ENCODE measurements around the gene DOCK9. TPM values are rescaled to one million over a fixed set of nuclear protein-coding genes. Genes with fewer than 3 reads are reported as not detected.

Gene DOCK9
- polyA plus RNA-seq, 1 donor (not counting 4 experiments of a cell fraction or from before 2014, with no cell fraction given) = 110 TPM

DNA sequence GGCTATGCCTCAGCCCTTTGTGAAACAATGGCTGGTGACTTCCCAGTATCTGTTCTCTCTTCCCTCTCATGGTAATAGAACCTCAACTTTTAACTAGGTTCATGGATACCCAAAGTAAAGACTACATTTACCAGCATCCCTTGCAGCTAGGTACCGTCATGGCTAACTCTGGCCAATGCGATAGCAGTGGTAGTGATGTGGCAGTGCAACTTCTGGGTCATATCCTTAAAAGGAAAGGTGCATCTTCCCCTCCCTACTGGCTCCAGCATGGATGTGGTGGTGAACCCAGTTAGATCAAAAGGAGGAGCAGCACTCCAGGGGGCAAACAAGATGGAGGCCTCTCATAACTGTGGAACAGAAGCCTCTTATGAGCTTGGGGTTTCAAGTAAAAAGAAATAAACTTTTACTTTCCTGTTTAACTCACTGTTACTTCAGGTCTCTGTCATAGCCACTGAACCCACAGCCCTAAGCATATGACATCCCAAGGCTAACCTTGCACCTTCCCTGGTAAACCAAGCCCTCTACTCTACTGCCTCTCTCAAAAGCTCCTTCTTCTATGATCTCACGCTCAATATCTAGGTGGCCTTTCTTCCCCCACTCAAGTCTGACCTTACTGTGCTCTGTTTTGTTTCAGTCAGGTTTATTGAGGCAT is 104.4 kb downstream of the DOCK9 start:
- TF ChIP-seq, protein P1, sequence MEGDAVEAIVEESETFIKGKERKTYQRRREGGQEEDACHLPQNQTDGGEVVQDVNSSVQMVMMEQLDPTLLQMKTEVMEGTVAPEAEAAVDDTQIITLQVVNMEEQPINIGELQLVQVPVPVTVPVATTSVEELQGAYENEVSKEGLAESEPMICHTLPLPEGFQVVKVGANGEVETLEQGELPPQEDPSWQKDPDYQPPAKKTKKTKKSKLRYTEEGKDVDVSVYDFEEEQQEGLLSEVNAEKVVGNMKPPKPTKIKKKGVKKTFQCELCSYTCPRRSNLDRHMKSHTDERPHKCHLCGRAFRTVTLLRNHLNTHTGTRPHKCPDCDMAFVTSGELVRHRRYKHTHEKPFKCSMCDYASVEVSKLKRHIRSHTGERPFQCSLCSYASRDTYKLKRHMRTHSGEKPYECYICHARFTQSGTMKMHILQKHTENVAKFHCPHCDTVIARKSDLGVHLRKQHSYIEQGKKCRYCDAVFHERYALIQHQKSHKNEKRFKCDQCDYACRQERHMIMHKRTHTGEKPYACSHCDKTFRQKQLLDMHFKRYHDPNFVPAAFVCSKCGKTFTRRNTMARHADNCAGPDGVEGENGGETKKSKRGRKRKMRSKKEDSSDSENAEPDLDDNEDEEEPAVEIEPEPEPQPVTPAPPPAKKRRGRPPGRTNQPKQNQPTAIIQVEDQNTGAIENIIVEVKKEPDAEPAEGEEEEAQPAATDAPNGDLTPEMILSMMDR (optimal IDR thresholded peaks at IDR 0.05 in 1 of 3, IDR thresholded peaks at IDR 0.05 in 1 of 3, conservative IDR thresholded peaks at IDR 0.05 in 1 of 3; ENCODE audit: extremely low read depth in 1 of 3, insufficient read depth in 2 of 3, low read length in 3 of 3) = no peak
- no peak for TF ChIP-seq EZH2 (IDR thresholded peaks at IDR 0.05; ENCODE audit: low read length)
- no peaks in the 10 kb centered on the region for H3K27me3 ChIP-seq (ENCODE audit: control insufficient read depth, extremely low read depth, insufficient read depth, low read length)
- H4K20me1 ChIP-seq (ENCODE audit: control insufficient read depth, extremely low read depth, insufficient read depth, low read length) = no peaks in the 10 kb centered on the region
- no peak overlapping the region for H2AFZ ChIP-seq (ENCODE audit: control insufficient read depth, low read length)
- no peaks in the 10 kb centered on the region for H3K9me1 ChIP-seq (ENCODE audit: control insufficient read depth, extremely low read depth, insufficient read depth, low read length)
- no peak overlapping the region for H3K9ac ChIP-seq (ENCODE audit: control insufficient read depth, extremely low read depth, insufficient read depth, low read length)
- dilution Hi-C loops (cut with MboI; ENCODE audit: extremely low pct_ligation_motif_present, low sequenced_read_pairs) = no loop called here
- no peaks in the 10 kb centered on the region for H3K4me1 ChIP-seq (ENCODE audit: control insufficient read depth, extremely low read depth, insufficient read depth, low read length)
- DNase-seq (ENCODE audit: low read depth, low spot score) (no peak), FAIRE-seq (no peak)
- H3K4me3 ChIP-seq (ENCODE audit: control insufficient read depth in 2 of 3, extremely low read depth in 1 of 3, insufficient read depth in 2 of 3, low read depth in 1 of 3, low read length in 3 of 3) = no peak overlapping the region
- no peak overlapping the region for H3K4me2 ChIP-seq (ENCODE audit: control insufficient read depth, extremely low read depth, insufficient read depth, low read depth, low read length)
- no peak overlapping the region for H3K27ac ChIP-seq (ENCODE audit: control insufficient read depth, insufficient read depth, low read length)
- H3K9me3 ChIP-seq (ENCODE audit: control insufficient read depth, low read depth, low read length) = no peaks in the 10 kb centered on the region
- no peaks in the 10 kb centered on the region for H3K79me2 ChIP-seq (ENCODE audit: control insufficient read depth, insufficient read depth, low read length)
- peaks cover 28 to 33% of the 10 kb centered on the region in 2 experiments for H3K36me3 ChIP-seq (ENCODE audit: control insufficient read depth in 2 of 2, extremely low read depth in 1 of 2, insufficient read depth in 2 of 2, low read length in 2 of 2)

DNA sequence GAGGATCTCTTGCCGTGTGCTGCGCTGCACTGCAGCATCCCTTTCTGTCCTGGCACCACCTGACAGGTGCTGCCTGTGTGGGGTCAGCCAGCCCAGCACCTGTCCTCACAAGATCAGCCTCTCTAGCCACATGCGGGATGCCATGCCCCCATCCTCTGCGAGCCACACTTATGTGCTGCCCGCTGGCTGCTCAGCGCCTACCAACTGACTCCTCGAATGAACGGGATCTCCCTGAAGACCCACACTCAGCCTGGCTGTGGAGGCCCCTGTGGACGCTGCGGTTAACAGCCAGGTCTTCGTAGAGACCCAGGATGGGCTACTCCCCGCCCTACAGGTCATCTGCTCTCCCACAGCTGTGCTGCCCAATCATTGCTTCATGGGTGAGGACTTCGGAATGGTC is 106.1 kb downstream of the DOCK9 start:
- no peak for FAIRE-seq
- Histone ChIP-seq H3K4me1 (ENCODE audit: control insufficient read depth, extremely low read depth, insufficient read depth, low read length) (no peaks in the 10 kb centered on the region), H3K9ac (ENCODE audit: control insufficient read depth, extremely low read depth, insufficient read depth, low read length) (no peak overlapping the region), H4K20me1 (ENCODE audit: control insufficient read depth, extremely low read depth, insufficient read depth, low read length) (no peaks in the 10 kb centered on the region), H3K9me1 (ENCODE audit: control insufficient read depth, extremely low read depth, insufficient read depth, low read length) (no peaks in the 10 kb centered on the region), H3K79me2 (ENCODE audit: control insufficient read depth, insufficient read depth, low read length) (no peaks in the 10 kb centered on the region), H3K9me3 (ENCODE audit: control insufficient read depth, low read depth, low read length) (no peaks in the 10 kb centered on the region), H3K4me2 (ENCODE audit: control insufficient read depth, extremely low read depth, insufficient read depth, low read depth, low read length) (no peak overlapping the region), H3K4me3 (ENCODE audit: control insufficient read depth in 2 of 3, extremely low read depth in 1 of 3, insufficient read depth in 2 of 3, low read depth in 1 of 3, low read length in 3 of 3) (no peak overlapping the region), H2AFZ (ENCODE audit: control insufficient read depth, low read length) (no peak overlapping the region), H3K27ac (ENCODE audit: control insufficient read depth, insufficient read depth, low read length) (no peak overlapping the region), H3K36me3 (ENCODE audit: control insufficient read depth in 2 of 2, extremely low read depth in 1 of 2, insufficient read depth in 2 of 2, low read length in 2 of 2) (peaks cover 28 to 29% of the 10 kb centered on the region in 2 experiments), H3K27me3 (ENCODE audit: control insufficient read depth, extremely low read depth, insufficient read depth, low read length) (no peaks in the 10 kb centered on the region)
- DNase-seq (ENCODE audit: low read depth, low spot score) = no peak
- TF ChIP-seq EZH2 (IDR thresholded peaks at IDR 0.05; ENCODE audit: low read length) = no peak
- TF ChIP-seq, protein P1 (optimal IDR thresholded peaks at IDR 0.05 in 1 of 3, IDR thresholded peaks at IDR 0.05 in 1 of 3, conservative IDR thresholded peaks at IDR 0.05 in 1 of 3; ENCODE audit: extremely low read depth in 1 of 3, insufficient read depth in 2 of 3, low read length in 3 of 3) = no peak
- dilution Hi-C loops (cut with MboI; ENCODE audit: extremely low pct_ligation_motif_present, low sequenced_read_pairs) = no loop called here

Data from keratinocyte (primary cell).